ENCODE measurements around the gene TNPO1. TPM values are rescaled to one million over a fixed set of nuclear protein-coding genes. Genes with fewer than 3 reads are reported as not detected.

Gene TNPO1
- total and polyA plus RNA-seq, 10 of the 15 experiments (the other 5 are each of a cell fraction or from before 2014, with no cell fraction given), result 18.1 to 123 (median 79.2) TPM

DNA sequence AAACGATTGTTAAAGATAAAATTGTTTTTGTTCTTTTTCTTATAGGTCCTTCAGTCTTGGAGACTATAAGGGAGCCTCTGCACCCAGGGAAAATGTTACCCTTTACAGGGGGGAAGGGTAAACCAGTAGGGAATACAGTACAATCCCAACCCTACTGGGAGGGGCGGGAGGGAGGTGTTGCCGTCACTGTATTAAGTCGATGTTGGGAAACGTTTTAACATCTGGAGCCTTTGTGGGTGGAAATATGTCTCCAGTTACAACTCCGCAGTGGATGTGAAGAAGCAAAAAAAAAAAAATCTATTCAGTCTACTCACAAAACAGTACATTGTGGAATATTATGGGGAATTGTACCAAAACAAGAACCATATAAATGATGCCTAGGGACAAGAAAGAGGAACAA lies 92.2 kb downstream of the TNPO1 start:
- no peaks in the 10 kb centered on the region for H3K27me3 ChIP-seq (replicated peaks in 1 of 2; ENCODE audit: control insufficient read depth in 2 of 2, insufficient read depth in 2 of 2, low read length in 1 of 2)
- BruUV-seq (replicated peaks), result no TSS peak
- 91% methylated on average over 6 of the region's 6 CpGs for WGBS (ENCODE audit: insufficient coverage, insufficient replicate concordance, low lambda C conversion rate, missing lambda C conversion rate)

More for the DNA sequence above, 92.2 kb downstream of the TNPO1 start:
- ATAC-seq, result no peak
- Histone ChIP-seq H3K4me1 (ENCODE audit: control insufficient read depth, insufficient read depth, low read length) (no peaks in the 10 kb centered on the region), H3K4me3 (no peak overlapping the region), H3K9ac (ENCODE audit: control insufficient read depth, insufficient read depth, low read length) (no peak overlapping the region), H3K79me2 (ENCODE audit: control insufficient read depth, insufficient read depth, low read length) (no peaks in the 10 kb centered on the region), H2AFZ (ENCODE audit: control insufficient read depth, low read depth, low read length) (no peak overlapping the region), H3K9me3 (replicated peaks; ENCODE audit: control insufficient read depth, insufficient read depth, low read length) (no peaks in the 10 kb centered on the region), H3K27ac (ENCODE audit: control insufficient read depth, insufficient read depth) (no peak overlapping the region), H3K36me3 (ENCODE audit: control insufficient read depth in 2 of 2, insufficient read depth in 2 of 2, low read length in 1 of 2) (peaks cover 0 to 26% of the 10 kb centered on the region in 2 experiments), H4K20me1 (ENCODE audit: control insufficient read depth, insufficient read depth) (no peaks in the 10 kb centered on the region), H3K4me2 (ENCODE audit: control insufficient read depth, insufficient read depth) (no peak overlapping the region)
- ChIA-PET POLR2A (no interaction called here), SMC1A (ENCODE audit: uncharacterized antibody, unreplicated experiment) (no interaction called here), CTCF (no interaction called here), RAD21 (ENCODE audit: unreplicated experiment) (no interaction called here)
- DNase-seq (ENCODE audit: low read depth, low spot score), result no peak
- TF ChIP-seq, protein P1, sequence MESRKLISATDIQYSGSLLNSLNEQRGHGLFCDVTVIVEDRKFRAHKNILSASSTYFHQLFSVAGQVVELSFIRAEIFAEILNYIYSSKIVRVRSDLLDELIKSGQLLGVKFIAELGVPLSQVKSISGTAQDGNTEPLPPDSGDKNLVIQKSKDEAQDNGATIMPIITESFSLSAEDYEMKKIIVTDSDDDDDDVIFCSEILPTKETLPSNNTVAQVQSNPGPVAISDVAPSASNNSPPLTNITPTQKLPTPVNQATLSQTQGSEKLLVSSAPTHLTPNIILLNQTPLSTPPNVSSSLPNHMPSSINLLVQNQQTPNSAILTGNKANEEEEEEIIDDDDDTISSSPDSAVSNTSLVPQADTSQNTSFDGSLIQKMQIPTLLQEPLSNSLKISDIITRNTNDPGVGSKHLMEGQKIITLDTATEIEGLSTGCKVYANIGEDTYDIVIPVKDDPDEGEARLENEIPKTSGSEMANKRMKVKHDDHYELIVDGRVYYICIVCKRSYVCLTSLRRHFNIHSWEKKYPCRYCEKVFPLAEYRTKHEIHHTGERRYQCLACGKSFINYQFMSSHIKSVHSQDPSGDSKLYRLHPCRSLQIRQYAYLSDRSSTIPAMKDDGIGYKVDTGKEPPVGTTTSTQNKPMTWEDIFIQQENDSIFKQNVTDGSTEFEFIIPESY (IDR thresholded peaks at IDR 0.05), result no peak
- no peak for TF ChIP-seq SREBF2 (IDR thresholded peaks at IDR 0.05; ENCODE audit: low read length)
- TF ChIP-seq IRF4 (IDR thresholded peaks at IDR 0.05; ENCODE audit: low read depth, low read length), result no peak
- no peak for TF ChIP-seq TCF3 (IDR thresholded peaks at IDR 0.05; ENCODE audit: borderline replicate concordance, insufficient read depth, low read depth, low read length)
- no peak for TF ChIP-seq WRNIP1 (IDR thresholded peaks at IDR 0.05; ENCODE audit: borderline replicate concordance, low read depth, low read length)
- TF ChIP-seq TARDBP (IDR thresholded peaks at IDR 0.05; ENCODE audit: borderline replicate concordance), result no peak
- TF ChIP-seq, protein P2, sequence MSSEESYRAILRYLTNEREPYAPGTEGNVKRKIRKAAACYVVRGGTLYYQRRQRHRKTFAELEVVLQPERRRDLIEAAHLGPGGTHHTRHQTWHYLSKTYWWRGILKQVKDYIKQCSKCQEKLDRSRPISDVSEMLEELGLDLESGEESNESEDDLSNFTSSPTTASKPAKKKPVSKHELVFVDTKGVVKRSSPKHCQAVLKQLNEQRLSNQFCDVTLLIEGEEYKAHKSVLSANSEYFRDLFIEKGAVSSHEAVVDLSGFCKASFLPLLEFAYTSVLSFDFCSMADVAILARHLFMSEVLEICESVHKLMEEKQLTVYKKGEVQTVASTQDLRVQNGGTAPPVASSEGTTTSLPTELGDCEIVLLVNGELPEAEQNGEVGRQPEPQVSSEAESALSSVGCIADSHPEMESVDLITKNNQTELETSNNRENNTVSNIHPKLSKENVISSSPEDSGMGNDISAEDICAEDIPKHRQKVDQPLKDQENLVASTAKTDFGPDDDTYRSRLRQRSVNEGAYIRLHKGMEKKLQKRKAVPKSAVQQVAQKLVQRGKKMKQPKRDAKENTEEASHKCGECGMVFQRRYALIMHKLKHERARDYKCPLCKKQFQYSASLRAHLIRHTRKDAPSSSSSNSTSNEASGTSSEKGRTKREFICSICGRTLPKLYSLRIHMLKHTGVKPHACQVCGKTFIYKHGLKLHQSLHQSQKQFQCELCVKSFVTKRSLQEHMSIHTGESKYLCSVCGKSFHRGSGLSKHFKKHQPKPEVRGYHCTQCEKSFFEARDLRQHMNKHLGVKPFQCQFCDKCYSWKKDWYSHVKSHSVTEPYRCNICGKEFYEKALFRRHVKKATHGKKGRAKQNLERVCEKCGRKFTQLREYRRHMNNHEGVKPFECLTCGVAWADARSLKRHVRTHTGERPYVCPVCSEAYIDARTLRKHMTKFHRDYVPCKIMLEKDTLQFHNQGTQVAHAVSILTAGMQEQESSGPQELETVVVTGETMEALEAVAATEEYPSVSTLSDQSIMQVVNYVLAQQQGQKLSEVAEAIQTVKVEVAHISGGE (CRISPR knock-in tag; IDR thresholded peaks at IDR 0.05), result no peak
- no peak for TF ChIP-seq CBFB (IDR thresholded peaks at IDR 0.05; ENCODE audit: low read depth)
- TF ChIP-seq KLF5 (IDR thresholded peaks at IDR 0.05; ENCODE audit: partially characterized antibody), result no peak
- TF ChIP-seq SMAD5 (IDR thresholded peaks at IDR 0.05; ENCODE audit: low read depth), result no peak
- TF ChIP-seq CHD2 (IDR thresholded peaks at IDR 0.05; ENCODE audit: borderline replicate concordance, low read depth, low read length), result no peak
- TF ChIP-seq, protein P3, sequence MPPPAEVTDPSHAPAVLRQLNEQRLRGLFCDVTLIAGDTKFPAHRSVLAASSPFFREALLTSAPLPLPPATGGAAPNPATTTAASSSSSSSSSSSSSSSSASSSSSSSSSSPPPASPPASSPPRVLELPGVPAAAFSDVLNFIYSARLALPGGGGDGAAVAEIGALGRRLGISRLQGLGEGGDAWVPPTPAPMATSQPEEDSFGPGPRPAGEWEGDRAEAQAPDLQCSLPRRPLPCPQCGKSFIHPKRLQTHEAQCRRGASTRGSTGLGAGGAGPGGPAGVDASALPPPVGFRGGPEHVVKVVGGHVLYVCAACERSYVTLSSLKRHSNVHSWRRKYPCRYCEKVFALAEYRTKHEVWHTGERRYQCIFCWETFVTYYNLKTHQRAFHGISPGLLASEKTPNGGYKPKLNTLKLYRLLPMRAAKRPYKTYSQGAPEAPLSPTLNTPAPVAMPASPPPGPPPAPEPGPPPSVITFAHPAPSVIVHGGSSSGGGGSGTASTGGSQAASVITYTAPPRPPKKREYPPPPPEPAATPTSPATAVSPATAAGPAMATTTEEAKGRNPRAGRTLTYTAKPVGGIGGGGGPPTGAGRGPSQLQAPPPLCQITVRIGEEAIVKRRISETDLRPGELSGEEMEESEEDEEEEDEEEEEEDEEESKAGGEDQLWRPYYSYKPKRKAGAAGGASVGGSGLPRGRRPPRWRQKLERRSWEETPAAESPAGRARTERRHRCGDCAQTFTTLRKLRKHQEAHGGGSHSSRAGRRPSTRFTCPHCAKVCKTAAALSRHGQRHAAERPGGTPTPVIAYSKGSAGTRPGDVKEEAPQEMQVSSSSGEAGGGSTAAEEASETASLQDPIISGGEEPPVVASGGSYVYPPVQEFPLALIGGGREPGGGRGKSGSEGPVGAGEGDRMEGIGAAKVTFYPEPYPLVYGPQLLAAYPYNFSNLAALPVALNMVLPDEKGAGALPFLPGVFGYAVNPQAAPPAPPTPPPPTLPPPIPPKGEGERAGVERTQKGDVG (CRISPR knock-in tag; IDR thresholded peaks at IDR 0.05), result no peak
- TF ChIP-seq YY1 (IDR thresholded peaks at IDR 0.05; ENCODE audit: low read depth, low read length), result no peak
- TF ChIP-seq NBN (IDR thresholded peaks at IDR 0.05), result no peak
- TF ChIP-seq MYC (IDR thresholded peaks at IDR 0.05; ENCODE audit: insufficient read depth, insufficient read length, insufficient replicate concordance, low read length, severe bottlenecking), result no peak
- TF ChIP-seq NFIC (IDR thresholded peaks at IDR 0.05; ENCODE audit: low read depth, low read length), result no peak
- no peak for TF ChIP-seq MXI1 (IDR thresholded peaks at IDR 0.05; ENCODE audit: low read depth, low read length)
- TF ChIP-seq IKZF1 (conservative IDR thresholded peaks at IDR 0.05), result no peak
- TF ChIP-seq ZBED1 (IDR thresholded peaks at IDR 0.05; ENCODE audit: borderline replicate concordance), result no peak
- intact Hi-C loops (cut with micrococcal nuclease; ENCODE audit: unreplicated experiment), result loop anchor here (1.0 kb wide), 1 partner anchor 10 kb away; no protein-coding TSS in a partner anchor
- in situ Hi-C loops (cut with MboI), result no loop called here
- no peak for FAIRE-seq

Measured in GM12878 (cell line).